ENCODE data around the gene RTBDN. TPM values are rescaled to one million over a fixed set of nuclear protein-coding genes. Genes with fewer than 3 reads are reported as not detected.
A peak's percentile ranks its signal among the peaks of the same experiment; 100 is the strongest.

RTBDN gene
- total and polyA plus RNA-seq, 10 of the 15 experiments (the other 5 are each of a cell fraction or from before 2014, with no cell fraction given) = 0.45 TPM; not detected in 9

DNA sequence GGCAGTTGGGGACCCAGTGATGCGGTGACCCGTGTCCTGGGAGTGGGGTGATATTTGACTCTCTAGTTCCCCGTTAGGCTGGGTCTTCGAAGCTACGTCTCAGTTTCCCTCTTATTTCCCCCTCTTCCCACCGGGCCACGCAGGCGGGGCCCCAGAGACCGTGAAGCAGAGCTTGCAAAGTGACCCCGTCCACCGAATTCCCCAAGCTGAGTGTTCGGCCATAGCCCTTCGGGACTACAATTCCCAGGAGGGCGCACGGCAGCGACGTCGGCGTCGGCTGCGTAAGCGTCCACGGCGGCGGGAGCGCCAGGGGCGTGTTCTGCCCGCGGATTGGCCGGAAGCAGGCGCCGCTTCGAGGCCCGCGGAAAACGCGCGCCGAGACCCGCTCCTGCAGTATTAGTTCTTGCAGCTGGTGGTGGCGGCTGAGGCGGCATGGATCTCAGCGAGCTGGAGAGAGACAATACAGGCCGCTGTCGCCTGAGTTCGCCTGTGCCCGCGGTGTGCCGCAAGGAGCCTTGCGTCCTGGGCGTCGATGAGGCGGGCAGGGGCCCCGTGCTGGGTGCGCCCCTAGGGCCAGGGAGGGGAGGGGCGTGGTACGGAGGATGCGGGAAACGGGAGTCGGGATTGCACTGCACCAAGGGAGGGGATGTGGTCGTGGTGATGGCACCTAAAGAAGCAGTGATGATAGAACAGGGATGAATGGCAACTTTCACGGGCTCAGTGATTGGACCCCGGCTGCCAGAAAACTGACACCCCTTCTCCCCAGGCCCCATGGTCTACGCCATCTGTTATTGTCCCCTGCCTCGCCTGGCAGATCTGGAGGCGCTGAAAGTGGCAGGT is 27.9 kb downstream of the RTBDN start, which contains the start of gene RNASEH2A (continued):
- TF ChIP-seq, protein P1, sequence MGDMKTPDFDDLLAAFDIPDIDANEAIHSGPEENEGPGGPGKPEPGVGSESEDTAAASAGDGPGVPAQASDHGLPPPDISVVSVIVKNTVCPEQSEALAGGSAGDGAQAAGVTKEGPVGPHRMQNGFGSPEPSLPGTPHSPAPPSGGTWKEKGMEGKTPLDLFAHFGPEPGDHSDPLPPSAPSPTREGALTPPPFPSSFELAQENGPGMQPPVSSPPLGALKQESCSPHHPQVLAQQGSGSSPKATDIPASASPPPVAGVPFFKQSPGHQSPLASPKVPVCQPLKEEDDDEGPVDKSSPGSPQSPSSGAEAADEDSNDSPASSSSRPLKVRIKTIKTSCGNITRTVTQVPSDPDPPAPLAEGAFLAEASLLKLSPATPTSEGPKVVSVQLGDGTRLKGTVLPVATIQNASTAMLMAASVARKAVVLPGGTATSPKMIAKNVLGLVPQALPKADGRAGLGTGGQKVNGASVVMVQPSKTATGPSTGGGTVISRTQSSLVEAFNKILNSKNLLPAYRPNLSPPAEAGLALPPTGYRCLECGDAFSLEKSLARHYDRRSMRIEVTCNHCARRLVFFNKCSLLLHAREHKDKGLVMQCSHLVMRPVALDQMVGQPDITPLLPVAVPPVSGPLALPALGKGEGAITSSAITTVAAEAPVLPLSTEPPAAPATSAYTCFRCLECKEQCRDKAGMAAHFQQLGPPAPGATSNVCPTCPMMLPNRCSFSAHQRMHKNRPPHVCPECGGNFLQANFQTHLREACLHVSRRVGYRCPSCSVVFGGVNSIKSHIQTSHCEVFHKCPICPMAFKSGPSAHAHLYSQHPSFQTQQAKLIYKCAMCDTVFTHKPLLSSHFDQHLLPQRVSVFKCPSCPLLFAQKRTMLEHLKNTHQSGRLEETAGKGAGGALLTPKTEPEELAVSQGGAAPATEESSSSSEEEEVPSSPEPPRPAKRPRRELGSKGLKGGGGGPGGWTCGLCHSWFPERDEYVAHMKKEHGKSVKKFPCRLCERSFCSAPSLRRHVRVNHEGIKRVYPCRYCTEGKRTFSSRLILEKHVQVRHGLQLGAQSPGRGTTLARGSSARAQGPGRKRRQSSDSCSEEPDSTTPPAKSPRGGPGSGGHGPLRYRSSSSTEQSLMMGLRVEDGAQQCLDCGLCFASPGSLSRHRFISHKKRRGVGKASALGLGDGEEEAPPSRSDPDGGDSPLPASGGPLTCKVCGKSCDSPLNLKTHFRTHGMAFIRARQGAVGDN (IDR thresholded peaks at IDR 0.05) = no peak
- no peak for TF ChIP-seq HDAC6 (IDR thresholded peaks at IDR 0.05; ENCODE audit: unreplicated experiment)
- TF ChIP-seq SP1 (IDR thresholded peaks at IDR 0.05; ENCODE audit: low read depth, low read length) = peak; percentile 61
- TF ChIP-seq RB1 (IDR thresholded peaks at IDR 0.05; ENCODE audit: borderline replicate concordance) = peak; percentile 95; the same call in 1 of the 2 replicates
- peak; percentile 49; the same call in 1 of the 2 replicates for TF ChIP-seq TARDBP (IDR thresholded peaks at IDR 0.05; ENCODE audit: borderline replicate concordance)
- TF ChIP-seq, protein P2, sequence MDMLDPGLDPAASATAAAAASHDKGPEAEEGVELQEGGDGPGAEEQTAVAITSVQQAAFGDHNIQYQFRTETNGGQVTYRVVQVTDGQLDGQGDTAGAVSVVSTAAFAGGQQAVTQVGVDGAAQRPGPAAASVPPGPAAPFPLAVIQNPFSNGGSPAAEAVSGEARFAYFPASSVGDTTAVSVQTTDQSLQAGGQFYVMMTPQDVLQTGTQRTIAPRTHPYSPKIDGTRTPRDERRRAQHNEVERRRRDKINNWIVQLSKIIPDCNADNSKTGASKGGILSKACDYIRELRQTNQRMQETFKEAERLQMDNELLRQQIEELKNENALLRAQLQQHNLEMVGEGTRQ (IDR thresholded peaks at IDR 0.05; ENCODE audit: borderline replicate concordance, low read depth, low read length) = no peak
- TF ChIP-seq ZBED1 (IDR thresholded peaks at IDR 0.05; ENCODE audit: borderline replicate concordance) = no peak
- peak; percentile 94 for TF ChIP-seq CREB1 (IDR thresholded peaks at IDR 0.05; ENCODE audit: low read depth)
- no peak for TF ChIP-seq ASH2L (IDR thresholded peaks at IDR 0.05; ENCODE audit: borderline replicate concordance, low read depth)
- TF ChIP-seq, protein P3, sequence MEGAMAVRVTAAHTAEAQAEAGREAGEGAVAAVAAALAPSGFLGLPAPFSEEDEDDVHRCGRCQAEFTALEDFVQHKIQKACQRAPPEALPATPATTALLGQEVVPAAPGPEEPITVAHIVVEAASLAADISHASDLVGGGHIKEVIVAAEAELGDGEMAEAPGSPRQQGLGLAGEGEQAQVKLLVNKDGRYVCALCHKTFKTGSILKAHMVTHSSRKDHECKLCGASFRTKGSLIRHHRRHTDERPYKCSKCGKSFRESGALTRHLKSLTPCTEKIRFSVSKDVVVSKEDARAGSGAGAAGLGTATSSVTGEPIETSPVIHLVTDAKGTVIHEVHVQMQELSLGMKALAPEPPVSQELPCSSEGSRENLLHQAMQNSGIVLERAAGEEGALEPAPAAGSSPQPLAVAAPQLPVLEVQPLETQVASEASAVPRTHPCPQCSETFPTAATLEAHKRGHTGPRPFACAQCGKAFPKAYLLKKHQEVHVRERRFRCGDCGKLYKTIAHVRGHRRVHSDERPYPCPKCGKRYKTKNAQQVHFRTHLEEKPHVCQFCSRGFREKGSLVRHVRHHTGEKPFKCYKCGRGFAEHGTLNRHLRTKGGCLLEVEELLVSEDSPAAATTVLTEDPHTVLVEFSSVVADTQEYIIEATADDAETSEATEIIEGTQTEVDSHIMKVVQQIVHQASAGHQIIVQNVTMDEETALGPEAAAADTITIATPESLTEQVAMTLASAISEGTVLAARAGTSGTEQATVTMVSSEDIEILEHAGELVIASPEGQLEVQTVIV (IDR thresholded peaks at IDR 0.05; ENCODE audit: borderline replicate concordance, partially characterized antibody) = no peak
- no peak for TF ChIP-seq SUPT20H (IDR thresholded peaks at IDR 0.05; ENCODE audit: borderline replicate concordance, control insufficient read depth, low read depth, low read length)
- TF ChIP-seq, protein P4, sequence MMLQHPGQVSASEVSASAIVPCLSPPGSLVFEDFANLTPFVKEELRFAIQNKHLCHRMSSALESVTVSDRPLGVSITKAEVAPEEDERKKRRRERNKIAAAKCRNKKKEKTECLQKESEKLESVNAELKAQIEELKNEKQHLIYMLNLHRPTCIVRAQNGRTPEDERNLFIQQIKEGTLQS (IDR thresholded peaks at IDR 0.05; ENCODE audit: borderline replicate concordance, extremely low read depth, low read depth, low read length) = no peak
- no peak for TF ChIP-seq PAX8 (IDR thresholded peaks at IDR 0.05)
- 0 out of 2 replicates have a peak, but pooled peaks have one; percentile 77 for TF ChIP-seq ZNF207 (IDR thresholded peaks at IDR 0.05; ENCODE audit: borderline replicate concordance)
- TF ChIP-seq SUZ12 (IDR thresholded peaks at IDR 0.05; ENCODE audit: unreplicated experiment) = no peak
- TF ChIP-seq CBX3 (IDR thresholded peaks at IDR 0.05; ENCODE audit: borderline replicate concordance, low read depth) = no peak
- TF ChIP-seq RCOR1 (conservative IDR thresholded peaks at IDR 0.05; ENCODE audit: low read depth, low read length) = no peak
- TF ChIP-seq HDGF (IDR thresholded peaks at IDR 0.05) = no peak
- TF ChIP-seq RFX5 (IDR thresholded peaks at IDR 0.05; ENCODE audit: low read depth, low read length) = no peak
- no peak for TF ChIP-seq POLR2AphosphoS2 (IDR thresholded peaks at IDR 0.05; ENCODE audit: low read depth, low read length)
- no peak for TF ChIP-seq ESRRA (IDR thresholded peaks at IDR 0.05; ENCODE audit: low read length)
- peak; percentile 1; the same call in 1 of the 2 replicates for TF ChIP-seq JUND (IDR thresholded peaks at IDR 0.05; ENCODE audit: low read depth, low read length)
- TF ChIP-seq, protein P5, sequence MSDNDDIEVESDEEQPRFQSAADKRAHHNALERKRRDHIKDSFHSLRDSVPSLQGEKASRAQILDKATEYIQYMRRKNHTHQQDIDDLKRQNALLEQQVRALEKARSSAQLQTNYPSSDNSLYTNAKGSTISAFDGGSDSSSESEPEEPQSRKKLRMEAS (IDR thresholded peaks at IDR 0.05; ENCODE audit: low read depth, low read length) = peak; percentile 88
